ENCODE measurements around the gene SPOUT1.

Gene SPOUT1

DNA sequence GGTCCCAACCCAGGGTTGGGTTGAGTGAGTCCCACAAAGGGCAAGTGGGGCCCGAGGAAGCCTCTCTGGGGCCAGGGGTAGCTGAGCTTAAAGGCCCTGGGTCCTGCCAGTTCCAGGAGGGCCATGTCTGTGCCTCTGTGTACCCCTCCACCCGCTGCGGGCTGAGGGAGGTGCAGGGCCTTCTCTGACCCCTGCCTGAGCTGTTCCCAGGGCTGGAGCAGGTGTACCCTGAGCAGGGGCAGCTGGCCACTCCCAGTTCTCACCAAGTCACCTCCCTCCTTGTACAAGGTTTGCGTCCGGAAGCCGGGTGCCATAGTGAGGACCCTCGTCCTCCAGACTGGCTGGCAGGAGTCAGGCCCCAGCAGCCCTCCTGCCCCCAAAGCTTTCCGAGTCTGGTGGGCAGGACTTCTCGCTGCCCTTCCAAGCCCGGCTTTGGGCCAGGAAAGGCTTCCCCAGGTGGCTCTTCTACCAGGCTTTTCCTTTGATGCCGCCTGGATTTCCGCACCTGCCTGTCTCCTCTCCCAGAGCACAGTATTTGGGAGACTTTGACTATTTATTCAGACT lies 20.5 kb downstream of the SPOUT1 start:
- no peaks in the 10 kb centered on the region for H3K4me1 ChIP-seq (ENCODE audit: insufficient read depth, low read length)
- ATAC-seq (ENCODE audit: insufficient read depth, low read depth) (no peak), DNase-seq (no peak)
- no peak overlapping the region for H3K4me3 ChIP-seq (ENCODE audit: low read depth in 1 of 2, low read length in 2 of 2)
- no peak overlapping the region for H2AFZ ChIP-seq (ENCODE audit: low read depth, low read length)
- H3K27me3 ChIP-seq (ENCODE audit: insufficient read depth, low read length, poor library complexity) = no peaks in the 10 kb centered on the region
- H3K79me2 ChIP-seq (ENCODE audit: insufficient read depth, low read length) = no peaks in the 10 kb centered on the region
- no peak overlapping the region for H3K27ac ChIP-seq (ENCODE audit: low read length)
- H3K4me2 ChIP-seq (ENCODE audit: insufficient read depth, low read length) = no peak overlapping the region
- H4K20me1 ChIP-seq (ENCODE audit: insufficient read depth, low read length) = no peaks in the 10 kb centered on the region
- H3K36me3 ChIP-seq (ENCODE audit: insufficient read depth, low read length) = peaks cover 47% of the 10 kb centered on the region
- TF ChIP-seq EZH2 (IDR thresholded peaks at IDR 0.05; ENCODE audit: borderline replicate concordance, low read depth, low read length, severe bottlenecking) = no peak
- H3K9ac ChIP-seq (ENCODE audit: low read depth, low read length) = no peak overlapping the region
- no peaks in the 10 kb centered on the region for H3K9me3 ChIP-seq (ENCODE audit: insufficient read depth, low read length, severe bottlenecking)

DNA sequence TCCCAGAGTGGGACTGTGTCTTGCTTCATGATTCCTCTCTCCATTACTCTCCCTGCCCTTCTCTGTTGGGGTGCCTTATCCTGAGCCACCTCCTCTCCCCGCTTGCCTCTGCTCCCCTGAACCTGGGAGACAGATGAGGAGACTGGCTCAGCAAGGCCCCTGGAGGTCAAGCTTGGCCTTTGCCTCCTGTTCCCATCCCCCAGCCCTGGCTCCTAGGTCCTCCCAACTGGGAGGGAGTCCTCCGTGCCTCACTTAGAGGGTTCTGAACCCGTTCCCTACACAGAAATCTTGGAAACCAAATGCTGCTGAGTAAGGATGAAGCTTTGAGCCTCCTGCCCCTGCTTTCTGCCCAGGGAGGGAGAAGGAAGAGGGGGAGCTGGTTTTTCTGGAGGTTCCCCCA lies 21.1 kb downstream of the SPOUT1 start:
- Histone ChIP-seq H3K4me2 (ENCODE audit: insufficient read depth, low read length) (no peak overlapping the region), H4K20me1 (ENCODE audit: insufficient read depth, low read length) (no peaks in the 10 kb centered on the region), H3K4me1 (ENCODE audit: insufficient read depth, low read length) (no peaks in the 10 kb centered on the region), H3K9ac (ENCODE audit: low read depth, low read length) (no peak overlapping the region), H3K36me3 (ENCODE audit: insufficient read depth, low read length) (peaks cover 53% of the 10 kb centered on the region), H3K79me2 (ENCODE audit: insufficient read depth, low read length) (no peaks in the 10 kb centered on the region), H3K27me3 (ENCODE audit: insufficient read depth, low read length, poor library complexity) (no peaks in the 10 kb centered on the region), H3K9me3 (ENCODE audit: insufficient read depth, low read length, severe bottlenecking) (no peaks in the 10 kb centered on the region), H2AFZ (ENCODE audit: low read depth, low read length) (no peak overlapping the region), H3K4me3 (ENCODE audit: low read depth in 1 of 2, low read length in 2 of 2) (no peak overlapping the region), H3K27ac (ENCODE audit: low read length) (no peak overlapping the region)
- DNase-seq (no peak), ATAC-seq (ENCODE audit: insufficient read depth, low read depth) (no peak)
- no peak for TF ChIP-seq EZH2 (IDR thresholded peaks at IDR 0.05; ENCODE audit: borderline replicate concordance, low read depth, low read length, severe bottlenecking)
- TF ChIP-seq, protein P1, sequence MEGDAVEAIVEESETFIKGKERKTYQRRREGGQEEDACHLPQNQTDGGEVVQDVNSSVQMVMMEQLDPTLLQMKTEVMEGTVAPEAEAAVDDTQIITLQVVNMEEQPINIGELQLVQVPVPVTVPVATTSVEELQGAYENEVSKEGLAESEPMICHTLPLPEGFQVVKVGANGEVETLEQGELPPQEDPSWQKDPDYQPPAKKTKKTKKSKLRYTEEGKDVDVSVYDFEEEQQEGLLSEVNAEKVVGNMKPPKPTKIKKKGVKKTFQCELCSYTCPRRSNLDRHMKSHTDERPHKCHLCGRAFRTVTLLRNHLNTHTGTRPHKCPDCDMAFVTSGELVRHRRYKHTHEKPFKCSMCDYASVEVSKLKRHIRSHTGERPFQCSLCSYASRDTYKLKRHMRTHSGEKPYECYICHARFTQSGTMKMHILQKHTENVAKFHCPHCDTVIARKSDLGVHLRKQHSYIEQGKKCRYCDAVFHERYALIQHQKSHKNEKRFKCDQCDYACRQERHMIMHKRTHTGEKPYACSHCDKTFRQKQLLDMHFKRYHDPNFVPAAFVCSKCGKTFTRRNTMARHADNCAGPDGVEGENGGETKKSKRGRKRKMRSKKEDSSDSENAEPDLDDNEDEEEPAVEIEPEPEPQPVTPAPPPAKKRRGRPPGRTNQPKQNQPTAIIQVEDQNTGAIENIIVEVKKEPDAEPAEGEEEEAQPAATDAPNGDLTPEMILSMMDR (IDR thresholded peaks at IDR 0.05; ENCODE audit: borderline replicate concordance, extremely low read depth, low read length, poor library complexity, severe bottlenecking) = no peak

DNA sequence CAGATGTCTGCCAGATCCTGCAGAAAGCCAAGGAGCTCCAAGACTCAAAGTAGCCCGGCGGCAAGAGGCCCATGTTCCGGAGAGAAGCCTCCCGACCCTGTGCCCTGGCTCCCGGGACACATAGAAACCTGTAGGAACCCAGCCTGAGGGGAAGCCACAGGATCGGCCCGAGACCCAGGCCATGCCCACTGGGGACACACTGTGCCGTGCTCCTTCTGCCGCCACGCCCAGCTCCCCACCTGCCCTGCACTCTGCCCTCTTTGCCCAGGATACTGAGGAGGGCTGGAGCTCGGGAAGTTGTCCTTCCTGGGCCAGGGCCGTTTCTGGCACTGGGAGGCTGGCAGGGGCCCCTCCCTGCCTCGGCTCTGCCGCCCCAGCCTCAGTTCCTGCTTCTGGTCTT lies 21.8 kb downstream of the SPOUT1 start:
- no peak for TF ChIP-seq EZH2 (IDR thresholded peaks at IDR 0.05; ENCODE audit: borderline replicate concordance, low read depth, low read length, severe bottlenecking)
- TF ChIP-seq, protein P1 (IDR thresholded peaks at IDR 0.05; ENCODE audit: borderline replicate concordance, extremely low read depth, low read length, poor library complexity, severe bottlenecking) = no peak
- ATAC-seq (ENCODE audit: insufficient read depth, low read depth) = no peak
- H3K9ac ChIP-seq (ENCODE audit: low read depth, low read length) = no peak overlapping the region
- H3K36me3 ChIP-seq (ENCODE audit: insufficient read depth, low read length) = peaks cover 60% of the 10 kb centered on the region
- H2AFZ ChIP-seq (ENCODE audit: low read depth, low read length) = no peak overlapping the region
- H3K27me3 ChIP-seq (ENCODE audit: insufficient read depth, low read length, poor library complexity) = no peaks in the 10 kb centered on the region
- no peaks in the 10 kb centered on the region for H3K9me3 ChIP-seq (ENCODE audit: insufficient read depth, low read length, severe bottlenecking)
- no peaks in the 10 kb centered on the region for H3K79me2 ChIP-seq (ENCODE audit: insufficient read depth, low read length)
- H3K4me2 ChIP-seq (ENCODE audit: insufficient read depth, low read length) = no peak overlapping the region
- H4K20me1 ChIP-seq (ENCODE audit: insufficient read depth, low read length) = no peaks in the 10 kb centered on the region
- no peak overlapping the region for H3K4me3 ChIP-seq (ENCODE audit: low read depth in 1 of 2, low read length in 2 of 2)
- no peak overlapping the region for H3K27ac ChIP-seq (ENCODE audit: low read length)
- no peaks in the 10 kb centered on the region for H3K4me1 ChIP-seq (ENCODE audit: insufficient read depth, low read length)
- no peak for DNase-seq

DNA sequence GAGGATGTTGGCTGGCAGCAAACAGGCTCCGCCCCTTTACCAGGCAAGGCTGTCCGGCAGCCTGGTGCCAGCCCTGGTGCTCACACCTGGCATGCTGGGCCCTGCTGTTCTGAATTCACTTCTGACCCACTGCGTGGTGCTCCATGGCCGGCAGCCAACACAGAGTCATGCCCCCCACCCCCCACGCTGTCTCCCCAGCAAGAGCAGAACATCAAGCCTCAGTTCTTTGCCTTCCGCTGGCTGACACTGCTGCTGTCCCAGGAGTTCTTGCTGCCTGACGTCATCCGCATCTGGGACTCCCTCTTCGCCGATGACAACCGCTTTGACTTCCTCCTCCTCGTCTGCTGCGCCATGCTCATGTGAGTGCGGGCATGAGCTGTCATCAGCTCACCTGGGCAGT lies 23.9 kb downstream of the SPOUT1 start:
- Histone ChIP-seq H3K27ac (ENCODE audit: low read length) (no peak overlapping the region), H3K4me3 (ENCODE audit: low read depth in 1 of 2, low read length in 2 of 2) (no peak overlapping the region), H3K27me3 (ENCODE audit: insufficient read depth, low read length, poor library complexity) (no peaks in the 10 kb centered on the region), H2AFZ (ENCODE audit: low read depth, low read length) (no peak overlapping the region), H3K79me2 (ENCODE audit: insufficient read depth, low read length) (no peaks in the 10 kb centered on the region), H3K36me3 (ENCODE audit: insufficient read depth, low read length) (peaks cover 73% of the 10 kb centered on the region), H4K20me1 (ENCODE audit: insufficient read depth, low read length) (no peaks in the 10 kb centered on the region), H3K4me1 (ENCODE audit: insufficient read depth, low read length) (no peaks in the 10 kb centered on the region), H3K9me3 (ENCODE audit: insufficient read depth, low read length, severe bottlenecking) (no peaks in the 10 kb centered on the region), H3K4me2 (ENCODE audit: insufficient read depth, low read length) (no peak overlapping the region), H3K9ac (ENCODE audit: low read depth, low read length) (no peak overlapping the region)
- no peak for DNase-seq
- TF ChIP-seq, protein P1 (IDR thresholded peaks at IDR 0.05; ENCODE audit: borderline replicate concordance, extremely low read depth, low read length, poor library complexity, severe bottlenecking) = no peak
- no peak for TF ChIP-seq EZH2 (IDR thresholded peaks at IDR 0.05; ENCODE audit: borderline replicate concordance, low read depth, low read length, severe bottlenecking)
- ATAC-seq (ENCODE audit: insufficient read depth, low read depth) = no peak

All from DND-41 (cell line).